Right cardiac atrium (tissue), 5 donors: ENCODE measurements around the gene ZNF565. TPM values are rescaled to one million over a fixed set of nuclear protein-coding genes. Genes with fewer than 3 reads are reported as not detected.
"Not testable (repeated sequence)": the region's sequence is repeated elsewhere in the genome, so short reads cannot be mapped to it uniquely, and the experiment has no call there.

Source experiments
- ATAC-seq, 2 donors: fragments of 200-7000 bp; cut with Tn5 transposase; one replicate each; pipeline versions ENCODE4 v1.8.0 to v1.9.1; 2020; ENCODE audit warnings: moderate library complexity in 2 of 2, mild to moderate bottlenecking in 1 of 2
- DNase-seq, 3 donors: peaks; one replicate each; pipeline ENCODE4 v3.0.0-alpha.2; 2020
- H3K27ac ChIP-seq: one replicate; pipeline ENCODE4 v1.5.1; 2013; ENCODE audit warnings: mild to moderate bottlenecking, low read length, control low read depth, moderate library complexity
- H3K27me3 ChIP-seq: one replicate; pipeline ENCODE4 v1.6.1; 2013; ENCODE audit not compliant: control insufficient read depth, insufficient read depth
- H3K4me1 ChIP-seq: one replicate; pipeline ENCODE4 v1.6.1; 2013; ENCODE audit warnings: low read length; ENCODE audit not compliant: control insufficient read depth, insufficient read depth
- H3K4me3 ChIP-seq: one replicate; pipeline ENCODE4 v1.5.1; 2013; ENCODE audit warnings: low read length, control low read depth
- H3K9me3 ChIP-seq: one replicate; pipeline ENCODE4 v1.6.1; 2013; ENCODE audit warnings: low read length; ENCODE audit not compliant: control insufficient read depth
- WGBS: extraction: QIAGEN DNeasy Blood & Tissue Kit; methylation state at CpG from one replicate; pipeline ENCODE4 v1.1.7; 2013; 5-methylcytosine and 5-hydroxymethylcytosine counted together
- intact Hi-C, 4 donors: fragments of 100-400 bp; cut with DNase I; formaldehyde crosslinking; loops; one replicate each; pipeline versions ENCODE4 v1.11.0 to v1.14.0; 2022 to 2023
- polyA plus RNA-seq: library from polyadenylated mRNA; stranded (reverse); fragments of 200-250 nt; gene quantifications from one replicate; pipeline ENCODE4 v1.2.3, GENCODE V29; 2013
- total RNA-seq, 4 donors: library from RNA; stranded (reverse); fragmentation: NEBNext Ultra II Directional; extraction: Animal tissue kit (Norgen Biotek cat#: 25700); gene quantifications; one replicate each; pipeline ENCODE4 v1.2.1, GENCODE V29; 2021
- donor health status: healthy with polysubstance abuse.
- donor health status: DM: no; HTN: yes; CAD: no.
- donor health status: DM: no; HTN: no; CAD: no.
- donor health status: DM: no; HTN: yes; CAD: no; lungs with severe emphysema.
- donor health status: DM: yes; HTN: yes; CAD: no.

The ZNF565 gene
- total and polyA plus RNA-seq, 5 donors = 3.2 to 5.0 (median 4.7) TPM

GRCh38 chr19:36210497-36210896 lies 4.0 kb downstream of the ZNF565 start:
- H3K4me3 ChIP-seq = no peak overlapping the region
- H3K9me3 ChIP-seq = no peaks in the 10 kb centered on the region
- intact Hi-C loops = no loop called here
- no peaks in the 10 kb centered on the region for H3K27me3 ChIP-seq
- WGBS = 91% methylated on average over 8 of the region's 8 CpGs
- ATAC-seq (no peak), DNase-seq (no peak)
- no peaks in the 10 kb centered on the region for H3K4me1 ChIP-seq
- no peak overlapping the region for H3K27ac ChIP-seq

- intact Hi-C loops = no loop called here
- WGBS = 98% methylated on average over 7 of the region's 7 CpGs
- H3K9me3 ChIP-seq = no peaks in the 10 kb centered on the region
- ATAC-seq = no peak
- no peak overlapping the region for H3K27ac ChIP-seq
- DNase-seq = no peak
- H3K4me3 ChIP-seq = no peak overlapping the region
- no peaks in the 10 kb centered on the region for H3K27me3 ChIP-seq
- no peaks in the 10 kb centered on the region for H3K4me1 ChIP-seq
These were observed 5.1 kb downstream of the ZNF565 start for GRCh38 chr19:36209372-36209771.

GRCh38 chr19:36207605-36208252 lies 6.7 kb downstream of the ZNF565 start:
- 94% methylated on average over 3 of the region's 3 CpGs for WGBS
- no peak for DNase-seq
- H3K4me1 ChIP-seq = no peaks in the 10 kb centered on the region
- ATAC-seq = no peak
- H3K4me3 ChIP-seq = no peak overlapping the region
- no peaks in the 10 kb centered on the region for H3K27me3 ChIP-seq
- H3K27ac ChIP-seq = no peak overlapping the region
- H3K9me3 ChIP-seq = no peaks in the 10 kb centered on the region
- intact Hi-C loops = no loop called here

GRCh38 chr19:36203293-36203692 lies 11.2 kb downstream of the ZNF565 start:
- no peak for ATAC-seq
- Histone ChIP-seq H3K27me3 (no peaks in the 10 kb centered on the region), H3K4me3 (no peak overlapping the region), H3K4me1 (no peaks in the 10 kb centered on the region), H3K9me3 (no peaks in the 10 kb centered on the region), H3K27ac (no peak overlapping the region)
- intact Hi-C loops = no loop called here
- WGBS = 98% methylated on average over 4 of the region's 4 CpGs
- DNase-seq = no peak

GRCh38 chr19:36201684-36202083 lies 12.8 kb downstream of the ZNF565 start:
- H3K4me3 ChIP-seq = no peak overlapping the region
- H3K4me1 ChIP-seq = no peaks in the 10 kb centered on the region
- no peaks in the 10 kb centered on the region for H3K9me3 ChIP-seq
- WGBS = 93% methylated on average over 6 of the region's 6 CpGs
- H3K27me3 ChIP-seq = no peaks in the 10 kb centered on the region
- intact Hi-C loops = no loop called here
- DNase-seq (no peak), ATAC-seq (no peak)
- no peak overlapping the region for H3K27ac ChIP-seq

GRCh38 chr19:36198119-36198518 lies 16.3 kb downstream of the ZNF565 start:
- ATAC-seq (no peak), DNase-seq (no peak)
- no peaks in the 10 kb centered on the region for H3K4me1 ChIP-seq
- H3K27ac ChIP-seq = no peak overlapping the region
- H3K9me3 ChIP-seq = no peaks in the 10 kb centered on the region
- H3K4me3 ChIP-seq = no peak overlapping the region
- WGBS = 61% methylated on average over 2 of the region's 2 CpGs
- H3K27me3 ChIP-seq = no peaks in the 10 kb centered on the region
- intact Hi-C loops = no loop called here

- WGBS = 96% methylated on average over 2 of the region's 2 CpGs
- DNase-seq (no peak), ATAC-seq (no peak)
- intact Hi-C loops = no loop called here
- Histone ChIP-seq H3K27me3 (no peaks in the 10 kb centered on the region), H3K27ac (no peak overlapping the region), H3K9me3 (no peaks in the 10 kb centered on the region), H3K4me1 (no peaks in the 10 kb centered on the region), H3K4me3 (no peak overlapping the region)
These were observed 18.2 kb downstream of the ZNF565 start for GRCh38 chr19:36196249-36196648.

- H3K27ac ChIP-seq, DNase-seq, H3K27me3 ChIP-seq, H3K9me3 ChIP-seq, H3K4me3 ChIP-seq, H3K4me1 ChIP-seq, intact Hi-C loops, ATAC-seq: not testable (repeated sequence)
- 96% methylated on average over 5 of the region's 5 CpGs for WGBS
These were observed 27.7 kb downstream of the ZNF565 start for GRCh38 chr19:36186722-36187121.

- H3K4me3 ChIP-seq = no peak overlapping the region
- 61% methylated on average over 10 of the region's 10 CpGs for WGBS
- H3K9me3 ChIP-seq = no peaks in the 10 kb centered on the region
- H3K27me3 ChIP-seq = no peaks in the 10 kb centered on the region
- DNase-seq (no peak), ATAC-seq (peak; percentile 83)
- H3K27ac ChIP-seq = peak overlapping the region; percentile 48
- H3K4me1 ChIP-seq = no peaks in the 10 kb centered on the region
- intact Hi-C loops = no loop called here
These were observed 31.2 kb downstream of the ZNF565 start for GRCh38 chr19:36183245-36183628.

- WGBS = 77% methylated on average over 17 of the region's 17 CpGs
- H3K27me3 ChIP-seq = no peaks in the 10 kb centered on the region
- DNase-seq = no peak
- no peaks in the 10 kb centered on the region for H3K9me3 ChIP-seq
- no peak overlapping the region for H3K4me3 ChIP-seq
- ATAC-seq = peak; percentile 34 to 36
- H3K4me1 ChIP-seq = no peaks in the 10 kb centered on the region
- H3K27ac ChIP-seq = peak overlapping the region; percentile 40
- intact Hi-C loops = no loop called here
These were observed 31.7 kb downstream of the ZNF565 start for GRCh38 chr19:36182612-36183244.

GRCh38 chr19:36179077-36179476 lies 35.4 kb downstream of the ZNF565 start:
- ATAC-seq, intact Hi-C loops, H3K4me3 ChIP-seq, H3K9me3 ChIP-seq, DNase-seq, H3K4me1 ChIP-seq, H3K27me3 ChIP-seq, H3K27ac ChIP-seq: not testable (repeated sequence)
- WGBS = 36% methylated on average over 2 of the region's 2 CpGs
